ENCODE results near the gene SRF.

SRF gene

GRCh38 chr6:43216200-43216599, 45.1 kb downstream of the SRF start:
- DNase-seq (ENCODE audit: low spot score): no peak

- no peak for DNase-seq (ENCODE audit: low spot score)
These were observed 46.3 kb downstream of the SRF start for GRCh38 chr6:43217351-43217750.

GRCh38 chr6:43219119-43219518, 48.0 kb downstream of the SRF start:
- DNase-seq (ENCODE audit: low spot score): no peak

- DNase-seq (ENCODE audit: low spot score): no peak
These were observed 48.7 kb downstream of the SRF start for GRCh38 chr6:43219814-43220213.

GRCh38 chr6:43220439-43220951, 49.4 kb downstream of the SRF start:
- no peak for DNase-seq (ENCODE audit: low spot score)

GRCh38 chr6:43221046-43221972, 50.2 kb downstream of the SRF start:
- no peak for DNase-seq (ENCODE audit: low spot score)

GRCh38 chr6:43222418-43223059, 51.5 kb downstream of the SRF start:
- DNase-seq (ENCODE audit: low spot score): no peak

GRCh38 chr6:43223175-43223574, 52.1 kb downstream of the SRF start:
- no peak for DNase-seq (ENCODE audit: low spot score)

GRCh38 chr6:43226192-43226851, 55.3 kb downstream of the SRF start:
- no peak for DNase-seq (ENCODE audit: low spot score)

GRCh38 chr6:43228951-43229802, 58.1 kb downstream of the SRF start, which contains the start of gene DNPH1:
Gene DNPH1 (minus strand): TSS chr6:43229481. CDS start chr6:43229456, 25 bp downstream.
- DNase-seq (ENCODE audit: low spot score): peak; percentile 70

GRCh38 chr6:43229803-43230620, 58.9 kb downstream of the SRF start:
- no peak for DNase-seq (ENCODE audit: low spot score)

GRCh38 chr6:43231053-43231452, 60.0 kb downstream of the SRF start:
- no peak for DNase-seq (ENCODE audit: low spot score)

Data from putamen (tissue), 1 donor.